PC-9 (cell line): Measurements from ENCODE around the gene ZNF19.

Source experiments
- EZH2 ChIP-seq: fragments of 200-600 bp; sonication (generic); IDR thresholded peaks from 2 replicates; pipeline ENCODE4 v1.8.0; 2017; ENCODE audit warnings: antibody characterized with exemption, low read depth
- TF ChIP-seq, protein P1 (sequence below): fragments of 200-600 bp; sonication (generic); conservative IDR thresholded peaks from 2 replicates; pipeline ENCODE4 v1.6.1; 2017; ENCODE audit warnings: mixed run types, antibody characterized with exemption, mild to moderate bottlenecking, moderate library complexity

DNA sequence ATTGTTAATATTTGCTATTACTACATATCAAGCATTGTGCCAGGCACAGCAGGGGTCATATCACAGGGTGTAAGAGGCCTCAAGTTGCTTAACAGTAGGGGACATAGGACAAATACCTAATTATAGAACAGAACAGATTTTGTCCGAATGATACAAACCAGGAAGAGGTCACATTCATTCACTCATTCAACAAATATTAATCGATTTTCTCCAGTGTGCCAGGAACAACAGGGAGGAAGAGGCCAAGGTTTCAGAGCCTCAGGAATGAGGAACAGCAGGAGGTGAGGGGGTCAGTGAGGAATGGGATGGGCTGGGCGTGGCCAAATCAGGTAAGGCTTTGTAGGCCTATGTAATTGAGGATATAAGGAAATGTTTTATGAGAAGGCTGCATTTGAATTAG lies 25.9 kb upstream of the ZNF19 start:
- TF ChIP-seq, protein P1, sequence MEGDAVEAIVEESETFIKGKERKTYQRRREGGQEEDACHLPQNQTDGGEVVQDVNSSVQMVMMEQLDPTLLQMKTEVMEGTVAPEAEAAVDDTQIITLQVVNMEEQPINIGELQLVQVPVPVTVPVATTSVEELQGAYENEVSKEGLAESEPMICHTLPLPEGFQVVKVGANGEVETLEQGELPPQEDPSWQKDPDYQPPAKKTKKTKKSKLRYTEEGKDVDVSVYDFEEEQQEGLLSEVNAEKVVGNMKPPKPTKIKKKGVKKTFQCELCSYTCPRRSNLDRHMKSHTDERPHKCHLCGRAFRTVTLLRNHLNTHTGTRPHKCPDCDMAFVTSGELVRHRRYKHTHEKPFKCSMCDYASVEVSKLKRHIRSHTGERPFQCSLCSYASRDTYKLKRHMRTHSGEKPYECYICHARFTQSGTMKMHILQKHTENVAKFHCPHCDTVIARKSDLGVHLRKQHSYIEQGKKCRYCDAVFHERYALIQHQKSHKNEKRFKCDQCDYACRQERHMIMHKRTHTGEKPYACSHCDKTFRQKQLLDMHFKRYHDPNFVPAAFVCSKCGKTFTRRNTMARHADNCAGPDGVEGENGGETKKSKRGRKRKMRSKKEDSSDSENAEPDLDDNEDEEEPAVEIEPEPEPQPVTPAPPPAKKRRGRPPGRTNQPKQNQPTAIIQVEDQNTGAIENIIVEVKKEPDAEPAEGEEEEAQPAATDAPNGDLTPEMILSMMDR, result no peak
- no peak for TF ChIP-seq EZH2
